CD4-positive, alpha-beta memory T cell (primary cell): ENCODE measurements around the gene HSP90AA1. TPM values are rescaled to one million over a fixed set of nuclear protein-coding genes. Genes with fewer than 3 reads are reported as not detected.
"Not testable (repeated sequence)": the region's sequence is repeated elsewhere in the genome, so short reads cannot be mapped to it uniquely, and the experiment has no call there.

ENCODE experiments used
- CTCF ChIA-PET: fragments of 350-600 bp; sonication (Branson Sonifier 250); formaldehyde crosslinking; loops from one replicate; lab custom pipeline; 2021; ENCODE audit warnings: inconsistent platforms; ENCODE audit not compliant: partially characterized antibody; lab: Charles Lee
- POLR2A ChIA-PET: fragments of 350-600 bp; sonication (Branson Sonifier 250); formaldehyde crosslinking; loops from one replicate; lab custom pipeline; 2021; ENCODE audit not compliant: partially characterized antibody; lab: Charles Lee
- DNase-seq, 5 donors: peaks; one replicate each; pipeline versions ENCODE4 v3.0.0 to v3.0.0-alpha.2; 2020 to 2022; ENCODE audit warnings: mixed read lengths in 1 of 5
- H3K27ac ChIP-seq: one replicate; pipeline ENCODE4 v1.7.0; 2013; ENCODE audit warnings: low read depth, low read length
- H3K27me3 ChIP-seq: 2 replicates; pipeline ENCODE4 v1.7.0; 2013; ENCODE audit warnings: mild to moderate bottlenecking, low read length, moderate library complexity; ENCODE audit not compliant: insufficient read depth
- H3K36me3 ChIP-seq: 2 replicates; pipeline ENCODE4 v1.7.0; 2013; ENCODE audit warnings: mild to moderate bottlenecking, low read length, moderate library complexity; ENCODE audit not compliant: insufficient read depth
- H3K4me1 ChIP-seq: 2 replicates; pipeline ENCODE4 v1.7.0; 2013; ENCODE audit warnings: mild to moderate bottlenecking, low read length, moderate library complexity; ENCODE audit not compliant: insufficient read depth
- H3K4me3 ChIP-seq, 2 donors: one replicate each; pipeline ENCODE4 v1.7.0; 2013; ENCODE audit warnings: low read length in 2 of 2, mild to moderate bottlenecking in 1 of 2
- H3K9me3 ChIP-seq, 2 donors: one replicate each; pipeline ENCODE4 v1.7.0; 2013; ENCODE audit warnings: low read length in 2 of 2, control low read depth in 1 of 2; ENCODE audit not compliant: control insufficient read depth in 1 of 2
- H3K27ac Mint-ChIP-seq, 7 donors: one replicate each; pipeline ENCODE4 v1.8.0; 2020 to 2021; ENCODE audit warnings: mixed read lengths in 7 of 7, mild to moderate bottlenecking in 6 of 7, inconsistent platforms in 3 of 7, moderate library complexity in 3 of 7
- H3K27me3 Mint-ChIP-seq, 2 donors: one replicate each; pipeline ENCODE4 v1.8.0; 2020 to 2021; ENCODE audit warnings: mixed read lengths in 2 of 2
- H3K36me3 Mint-ChIP-seq, 2 donors: one replicate each; pipeline ENCODE4 v1.8.0; 2020 to 2021; ENCODE audit warnings: mixed read lengths in 2 of 2, inconsistent platforms in 1 of 2, mild to moderate bottlenecking in 1 of 2
- H3K4me1 Mint-ChIP-seq, 4 donors: one replicate each; pipeline ENCODE4 v1.8.0; 2020 to 2021; ENCODE audit warnings: mixed read lengths in 4 of 4, mild to moderate bottlenecking in 1 of 4
- H3K4me3 Mint-ChIP-seq, 8 donors: one replicate each; pipeline ENCODE4 v1.8.0; 2020 to 2021; ENCODE audit warnings: mixed read lengths in 8 of 8, mild to moderate bottlenecking in 7 of 8, moderate library complexity in 6 of 8, inconsistent platforms in 3 of 8
- H3K9me3 Mint-ChIP-seq, 8 donors: one replicate each; pipeline ENCODE4 v1.8.0; 2020 to 2021; ENCODE audit warnings: mixed read lengths in 8 of 8, mild to moderate bottlenecking in 5 of 8, inconsistent platforms in 3 of 8, moderate library complexity in 1 of 8
- intact Hi-C: fragments of 100-400 bp; cut with micrococcal nuclease; formaldehyde crosslinking; loops from one replicate; pipeline ENCODE4 v1.15.1; 2023
- polyA plus RNA-seq, 2 donors: library from polyadenylated mRNA; unstranded; fragments of 300-500 nt; fragmentation: Illumina TruSeq; gene quantifications; one replicate each; pipeline ENCODE4 v1.2.3, GENCODE V29; 2021
- total RNA-seq, 2 experiments: library from RNA; stranded (reverse); gene quantifications; one replicate each; pipeline ENCODE4 v1.2.3, GENCODE V29; 2021

HSP90AA1 gene
- total RNA-seq: 100 to 1,000 TPM; 275 to 297 TPM
- polyA plus RNA-seq: 100 to 1,000 TPM; 191 to 515 TPM

DNA sequence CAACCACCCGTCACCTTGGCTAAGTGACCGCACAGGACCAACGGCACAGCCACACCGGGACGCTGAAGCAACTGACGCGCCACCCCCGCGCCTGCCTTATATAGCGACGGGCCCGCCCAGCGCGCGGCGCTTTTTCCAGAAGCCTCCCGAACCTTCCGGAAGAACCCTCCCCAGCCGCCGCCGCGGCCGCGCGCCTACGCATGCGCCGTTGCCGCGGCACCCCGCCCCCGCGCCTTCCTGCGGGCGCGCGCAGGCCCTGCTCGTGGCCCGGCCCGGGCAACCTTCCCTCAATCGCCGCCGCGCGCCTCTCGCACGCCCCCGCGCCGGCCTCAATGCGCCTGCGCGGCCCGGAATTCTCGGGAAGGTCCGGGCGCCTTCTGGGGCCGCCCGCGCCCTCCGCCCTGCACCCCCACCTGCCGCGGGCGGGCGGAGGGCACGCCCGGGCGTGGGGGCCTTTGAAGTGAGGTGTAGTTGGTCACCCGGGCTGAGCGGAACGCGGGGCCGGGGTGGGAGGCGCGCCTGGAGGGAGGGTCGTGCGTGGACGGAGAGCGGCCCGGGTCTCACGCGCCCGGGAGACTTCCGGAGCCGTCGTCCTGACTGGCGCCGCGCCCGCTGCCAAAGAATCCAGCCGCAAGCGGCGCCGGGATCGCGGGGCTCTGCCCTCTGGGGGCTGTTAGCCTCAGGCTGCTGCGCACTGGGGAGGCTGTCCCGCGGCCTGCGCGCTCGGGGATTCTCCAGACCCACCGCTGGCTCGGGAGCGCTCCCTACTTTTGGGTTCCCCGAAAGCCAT is at the start of gene HSP90AA1:
TSS of gene HSP90AA1 (minus strand) at position 73 of the 790 bp plus-strand sequence. CDS start 666 bp downstream, outside the sequence.
- no peaks in the 10 kb centered on the region for H3K27me3 Mint-ChIP-seq
- H3K27me3 ChIP-seq: no peaks in the 10 kb centered on the region
- peaks cover 0 to 4% (median 0%) of the 10 kb centered on the region in 8 donors for H3K9me3 Mint-ChIP-seq

DNA sequence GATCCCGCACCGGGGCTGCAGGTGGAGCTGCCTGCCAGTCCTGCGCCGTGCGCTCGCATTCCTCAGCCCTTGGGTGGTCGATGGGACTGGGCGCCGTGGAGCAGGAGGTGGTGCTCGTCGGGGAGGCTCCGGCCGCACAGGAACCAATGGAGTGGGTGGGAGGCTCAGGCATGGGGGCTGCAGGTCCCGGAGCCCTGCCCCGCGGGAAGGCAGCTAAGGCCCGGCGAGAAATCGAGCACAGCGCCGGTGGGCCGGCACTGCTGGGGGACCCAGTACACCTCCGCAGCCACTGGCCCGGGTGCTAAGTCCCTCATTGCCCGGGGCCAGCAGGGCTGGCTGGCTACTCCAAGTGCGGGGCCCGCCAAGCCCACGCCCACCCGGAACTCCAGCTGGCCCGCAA is 48.6 kb upstream of the HSP90AA1 start:
- H3K36me3 ChIP-seq, H3K27ac ChIP-seq, H3K4me3 ChIP-seq, H3K27me3 ChIP-seq, CTCF ChIA-PET, POLR2A ChIA-PET, DNase-seq, H3K9me3 Mint-ChIP-seq, H3K27ac Mint-ChIP-seq, H3K4me3 Mint-ChIP-seq, H3K27me3 Mint-ChIP-seq, H3K9me3 ChIP-seq: not testable (repeated sequence)
- peaks cover 8 to 17% (median 10%) of the 10 kb centered on the region in 4 donors for H3K4me1 Mint-ChIP-seq
- H3K4me1 ChIP-seq: peaks cover 12% of the 10 kb centered on the region
- peaks cover 3 to 12% of the 10 kb centered on the region in 2 donors for H3K36me3 Mint-ChIP-seq
- intact Hi-C loops: loop anchor here (5.0 kb wide), 2 partner anchors 373 to 428 kb away; partner anchors contain the start of gene PPP2R5C

More for the DNA sequence above, at the start of gene HSP90AA1:
- POLR2A ChIA-PET: interaction anchor here (0.6 to 2.4 kb wide), 8 partner anchors 8 to 1793 kb away, joined by 3 to 11 read pairs (median 5); partner anchors contain the start of genes EIF5 and ZNF839
- Histone ChIP-seq H3K4me1 (peaks cover 51% of the 10 kb centered on the region), H3K9me3 (no peaks in the 10 kb centered on the region), H3K27ac (peak within 1 kb of the TSS; percentile 94), H3K36me3 (peaks cover 37% of the 10 kb centered on the region), H3K4me3 (peak within 1 kb of the TSS; percentile 80 to 85)
- H3K36me3 Mint-ChIP-seq: peaks cover 37 to 46% of the 10 kb centered on the region in 2 donors
- H3K4me1 Mint-ChIP-seq: peaks cover 46 to 68% (median 56%) of the 10 kb centered on the region in 4 donors
- intact Hi-C loops: loop anchor here (1.0 to 5.0 kb wide), 10 partner anchors 9 to 690 kb away; partner anchors contain the start of genes DYNC1H1, TRAF3 and WDR20
- DNase-seq: peak; percentile 90 to 95 (median 94)
- peak within 1 kb of the TSS; percentile 93 to 99 (median 97) for H3K27ac Mint-ChIP-seq
- CTCF ChIA-PET: interaction anchor here (2.3 kb wide), 1 partner anchor 381 kb away, joined by 7 read pairs; no protein-coding TSS in a partner anchor
- H3K4me3 Mint-ChIP-seq: peak within 1 kb of the TSS; percentile 91 to 99 (median 97)

DNA sequence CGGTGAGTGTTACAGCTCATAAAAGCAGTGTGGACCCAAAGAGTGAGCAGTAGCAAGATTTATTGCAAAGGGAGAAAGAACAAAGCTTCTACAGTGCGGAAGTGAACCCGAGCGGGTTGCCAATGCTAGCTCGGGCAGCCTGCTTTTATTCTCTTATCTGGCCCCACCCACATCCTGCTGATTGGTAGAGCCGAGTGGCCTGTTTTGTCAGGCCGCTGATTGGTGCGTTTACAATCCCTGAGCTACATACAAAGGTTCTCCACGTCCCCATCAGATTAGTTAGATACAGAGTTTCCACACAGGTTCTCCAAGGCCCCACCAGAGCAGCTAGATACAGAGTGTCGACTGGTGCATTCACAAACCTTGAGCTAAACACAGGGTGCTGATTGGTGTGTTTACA is 47.9 kb upstream of the HSP90AA1 start:
- DNase-seq, H3K9me3 ChIP-seq, H3K4me3 Mint-ChIP-seq, H3K27ac ChIP-seq, H3K36me3 Mint-ChIP-seq, H3K9me3 Mint-ChIP-seq, H3K27ac Mint-ChIP-seq, POLR2A ChIA-PET, H3K27me3 Mint-ChIP-seq, H3K27me3 ChIP-seq, H3K4me3 ChIP-seq, H3K36me3 ChIP-seq, CTCF ChIA-PET: not testable (repeated sequence)
- peaks cover 11% of the 10 kb centered on the region for H3K4me1 ChIP-seq
- intact Hi-C loops: loop anchor here (5.0 kb wide), 2 partner anchors 372 to 427 kb away; partner anchors contain the start of gene PPP2R5C
- H3K4me1 Mint-ChIP-seq: peaks cover 6 to 11% (median 8%) of the 10 kb centered on the region in 4 donors

DNA sequence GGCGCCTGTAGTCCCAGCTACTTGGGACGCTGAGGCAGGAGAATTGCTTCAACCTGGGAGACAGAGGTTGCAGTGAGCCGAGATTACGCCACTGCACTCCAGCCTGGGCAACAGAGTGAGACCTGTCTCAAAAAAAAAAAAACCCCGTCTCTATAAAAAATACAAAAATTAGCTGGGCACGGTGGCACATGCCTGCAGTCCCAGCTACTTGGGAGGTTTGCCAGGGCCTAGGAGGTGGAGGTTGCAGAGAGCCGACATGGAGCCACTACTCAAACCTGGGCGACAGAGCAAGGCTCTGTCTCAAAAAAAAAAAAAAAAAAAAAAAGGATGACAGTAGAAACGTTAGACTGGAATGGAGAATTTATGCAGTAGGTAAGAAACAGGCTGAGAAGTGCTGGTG is 47.2 kb upstream of the HSP90AA1 start:
- H3K27me3 ChIP-seq, H3K27me3 Mint-ChIP-seq, H3K27ac ChIP-seq, H3K4me3 ChIP-seq, intact Hi-C loops, POLR2A ChIA-PET, H3K36me3 ChIP-seq, H3K4me1 Mint-ChIP-seq, H3K36me3 Mint-ChIP-seq, H3K4me3 Mint-ChIP-seq, H3K9me3 ChIP-seq, H3K9me3 Mint-ChIP-seq, DNase-seq, H3K4me1 ChIP-seq, H3K27ac Mint-ChIP-seq, CTCF ChIA-PET: not testable (repeated sequence)

DNA sequence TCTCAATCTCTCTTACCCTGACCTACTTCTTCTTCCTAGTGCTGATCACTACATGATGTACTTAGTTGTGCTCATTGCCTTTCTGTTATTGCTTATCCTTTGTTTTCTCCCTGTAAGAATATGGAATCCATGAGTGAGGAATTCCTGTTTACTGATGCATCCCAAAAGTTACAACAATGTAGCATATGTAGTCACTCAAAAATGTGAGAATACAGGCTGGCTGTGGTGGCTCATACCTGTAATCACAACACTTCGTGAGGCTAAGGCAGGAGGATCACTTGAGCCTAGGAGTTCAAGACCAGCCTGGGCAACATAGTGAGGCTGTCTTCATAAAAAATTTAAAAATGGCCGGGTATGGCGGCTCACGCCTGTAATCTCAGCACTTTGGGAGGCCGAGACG is 44.9 kb upstream of the HSP90AA1 start:
- no peaks in the 10 kb centered on the region for H3K27me3 Mint-ChIP-seq
- no peaks in the 10 kb centered on the region for H3K4me1 Mint-ChIP-seq
- H3K9me3 ChIP-seq: no peaks in the 10 kb centered on the region
- H3K4me3 ChIP-seq: no peak overlapping the region
- ChIA-PET CTCF (no interaction called here), POLR2A (no interaction called here)
- H3K27me3 ChIP-seq: no peaks in the 10 kb centered on the region
- H3K36me3 ChIP-seq: no peaks in the 10 kb centered on the region
- H3K9me3 Mint-ChIP-seq: no peaks in the 10 kb centered on the region
- peaks cover 3 to 5% of the 10 kb centered on the region in 2 donors for H3K36me3 Mint-ChIP-seq
- peak overlapping the region in 1 of 7 donors; percentile 15 for H3K27ac Mint-ChIP-seq
- H3K4me3 Mint-ChIP-seq: no peak overlapping the region
- intact Hi-C loops: no loop called here
- no peaks in the 10 kb centered on the region for H3K4me1 ChIP-seq
- H3K27ac ChIP-seq: no peak overlapping the region
- no peak for DNase-seq

DNA sequence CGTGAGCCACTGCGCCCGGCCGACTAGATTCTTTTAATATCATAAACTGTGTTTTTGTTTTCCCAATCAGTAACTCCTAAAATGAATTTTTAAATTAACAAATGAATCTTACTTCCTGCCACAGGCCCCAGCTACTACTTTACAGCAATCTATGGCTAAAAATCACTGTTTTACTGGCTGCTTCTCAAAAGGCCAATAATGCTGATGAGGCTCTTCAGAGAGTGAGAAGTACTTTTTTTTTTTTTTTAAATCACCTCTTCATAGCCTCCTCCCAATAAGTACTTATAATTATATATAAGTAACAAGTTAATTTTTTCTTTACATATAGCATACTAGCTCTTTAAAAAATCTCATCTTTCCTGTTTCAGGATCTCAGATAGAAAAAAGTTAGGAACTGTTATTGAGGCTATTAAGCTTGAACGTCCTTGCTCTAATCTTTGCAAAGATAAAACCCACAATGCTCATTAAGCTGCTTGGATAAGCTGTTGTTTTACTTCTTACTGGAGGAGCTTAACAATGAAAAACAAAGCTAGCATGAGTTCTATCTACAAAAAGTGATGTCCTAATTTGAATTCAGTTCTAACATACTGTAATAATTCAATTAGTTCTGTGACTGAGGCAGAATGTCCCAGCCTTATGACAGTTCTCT is 40.1 kb upstream of the HSP90AA1 start:
- intact Hi-C loops: no loop called here
- no peaks in the 10 kb centered on the region for H3K9me3 Mint-ChIP-seq
- H3K9me3 ChIP-seq: no peaks in the 10 kb centered on the region
- CTCF ChIA-PET: interaction anchor here (1.0 kb wide), 1 partner anchor 56 kb away, joined by 3 read pairs; no protein-coding TSS in a partner anchor
- H3K36me3 ChIP-seq: no peaks in the 10 kb centered on the region
- no peak overlapping the region for H3K27ac ChIP-seq
- H3K4me3 ChIP-seq: no peak overlapping the region
- no peak overlapping the region for H3K27ac Mint-ChIP-seq
- H3K4me3 Mint-ChIP-seq: no peak overlapping the region
- H3K27me3 Mint-ChIP-seq: no peaks in the 10 kb centered on the region
- H3K27me3 ChIP-seq: no peaks in the 10 kb centered on the region
- no peaks in the 10 kb centered on the region for H3K4me1 ChIP-seq
- H3K4me1 Mint-ChIP-seq: no peaks in the 10 kb centered on the region
- DNase-seq: no peak
- no peaks in the 10 kb centered on the region for H3K36me3 Mint-ChIP-seq
- POLR2A ChIA-PET: no interaction called here

DNA sequence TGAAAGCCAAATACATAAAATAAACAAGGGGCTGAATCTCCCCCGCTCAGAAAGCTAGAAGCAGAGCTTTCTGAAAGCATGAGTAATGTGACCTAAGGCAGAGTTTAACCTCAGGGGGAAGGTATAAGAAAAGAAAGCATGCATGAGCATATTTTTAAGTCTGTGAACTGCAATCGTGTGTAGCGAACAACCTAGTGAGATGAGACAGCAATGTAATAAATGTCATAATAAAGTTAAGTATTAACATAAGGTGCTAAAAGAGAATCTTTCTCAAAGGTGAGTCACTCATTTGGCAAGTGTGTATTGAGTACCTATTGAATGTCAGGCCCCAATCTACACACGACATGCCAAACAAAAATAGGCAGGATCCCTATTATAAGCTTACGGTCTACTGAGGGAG is 38.7 kb upstream of the HSP90AA1 start:
- Mint-ChIP-seq H3K9me3 (no peaks in the 10 kb centered on the region), H3K4me3 (no peak overlapping the region), H3K27ac (no peak overlapping the region), H3K36me3 (no peaks in the 10 kb centered on the region), H3K4me1 (no peaks in the 10 kb centered on the region), H3K27me3 (no peaks in the 10 kb centered on the region)
- Histone ChIP-seq H3K4me3 (no peak overlapping the region), H3K27me3 (no peaks in the 10 kb centered on the region), H3K4me1 (no peaks in the 10 kb centered on the region), H3K36me3 (no peaks in the 10 kb centered on the region), H3K27ac (no peak overlapping the region), H3K9me3 (no peaks in the 10 kb centered on the region)
- POLR2A ChIA-PET: no interaction called here
- CTCF ChIA-PET: no interaction called here
- DNase-seq: no peak
- intact Hi-C loops: no loop called here
